IMR-90 (cell line): ENCODE data around the gene AKR1C8. TPM values are rescaled to one million over a fixed set of nuclear protein-coding genes. Genes with fewer than 3 reads are reported as not detected.

ENCODE experiments used
- ATAC-seq: fragments of 200-7000 bp; cut with Tn5 transposase; 2 replicates; pipeline ENCODE4 v1.9.1; 2020; ENCODE audit warnings: low read depth, mild to moderate bottlenecking, moderate library complexity
- BruUV-seq: library from RNA; stranded (reverse); fragments of 400-500 nt; replicated peaks from 2 replicates; lab custom pipeline; 2021; lab: Mats Ljungman, UMichigan
- CTCF ChIA-PET: fragments of 300-600 bp; formaldehyde crosslinking; extraction: SDS; loops from one replicate; lab custom pipeline; 2021; ENCODE audit warnings: antibody characterized with exemption; lab: Yijun Ruan, JAX
- POLR2A ChIA-PET: fragments of 300-600 bp; sonication (Branson Sonifier 250); formaldehyde crosslinking; loops from one replicate; lab custom pipeline; 2022; ENCODE audit warnings: antibody characterized with exemption; ENCODE audit not compliant: unreplicated experiment; lab: Charles Lee
- DNase-seq: peaks from one replicate; pipeline ENCODE4 v3.0.0; 2013
- H2AFZ ChIP-seq: replicated peaks from 2 replicates; pipeline ENCODE3; 2013; ENCODE audit warnings: low read length, mild to moderate bottlenecking; ENCODE audit not compliant: poor library complexity
- H2AK5ac ChIP-seq: 2 replicates; pipeline ENCODE4 v1.6.1; 2013; ENCODE audit warnings: low read depth, low read length, inconsistent platforms
- H2AK9ac ChIP-seq: replicated peaks from 2 replicates; pipeline ENCODE3; 2013; ENCODE audit warnings: mild to moderate bottlenecking, low read depth, low read length, moderate library complexity; ENCODE audit not compliant: poor library complexity
- H2BK120ac ChIP-seq: 2 replicates; pipeline ENCODE4 v1.6.1; 2013; ENCODE audit warnings: low read depth, low read length, inconsistent platforms
- H2BK15ac ChIP-seq: 3 replicates; pipeline ENCODE4 v1.6.1; 2013; ENCODE audit warnings: low read depth, low read length, inconsistent platforms
- H2BK20ac ChIP-seq: 2 replicates; pipeline ENCODE4 v1.6.1; 2013; ENCODE audit warnings: low read depth, mild to moderate bottlenecking, inconsistent platforms, low read length, moderate library complexity
- H2BK5ac ChIP-seq: 2 replicates; pipeline ENCODE4 v1.6.1; 2013; ENCODE audit warnings: mild to moderate bottlenecking, low read depth, low read length, inconsistent platforms; ENCODE audit not compliant: poor library complexity, severe bottlenecking
- H3K14ac ChIP-seq: replicated peaks from 2 replicates; pipeline ENCODE4 v1.6.1; 2013; ENCODE audit warnings: low read depth, low read length, inconsistent platforms
- H3K18ac ChIP-seq: 2 replicates; pipeline ENCODE4 v1.6.1; 2013; ENCODE audit warnings: low read depth, low read length, control low read depth
- H3K23ac ChIP-seq: 2 replicates; pipeline ENCODE4 v1.6.1; 2013; ENCODE audit warnings: low read depth, low read length, inconsistent platforms
- H3K27ac ChIP-seq: 2 replicates; pipeline ENCODE4 v1.5.1; 2013; ENCODE audit warnings: mild to moderate bottlenecking, control low read depth, low read length; ENCODE audit not compliant: insufficient read depth
- H3K27me3 ChIP-seq: 2 replicates; pipeline ENCODE4 v1.6.1; 2013; ENCODE audit warnings: low read length; ENCODE audit not compliant: control insufficient read depth, insufficient read depth
- H3K36me3 ChIP-seq: 2 replicates; pipeline ENCODE4 v1.6.1; 2013; ENCODE audit warnings: low read length, mixed read lengths; ENCODE audit not compliant: control insufficient read depth, insufficient read depth
- H3K4ac ChIP-seq: 2 replicates; pipeline ENCODE4 v1.6.1; 2013; ENCODE audit warnings: low read depth, low read length, inconsistent platforms
- H3K4me1 ChIP-seq: 2 replicates; pipeline ENCODE4 v1.6.1; 2013; ENCODE audit warnings: low read length, mixed read lengths; ENCODE audit not compliant: control insufficient read depth, insufficient read depth
- H3K4me2 ChIP-seq: 2 replicates; pipeline ENCODE4 v1.6.1; 2013; ENCODE audit warnings: low read depth, mild to moderate bottlenecking, control low read depth, low read length, moderate library complexity
- H3K4me3 ChIP-seq: 2 replicates; pipeline ENCODE4 v1.5.1; 2013; ENCODE audit warnings: low read depth, mild to moderate bottlenecking, control low read depth, low read length, moderate library complexity; ENCODE audit not compliant: insufficient read depth
- H3K56ac ChIP-seq: 2 replicates; pipeline ENCODE4 v1.6.1; 2013; ENCODE audit warnings: low read length, inconsistent platforms; ENCODE audit not compliant: insufficient read depth; ENCODE audit errors: extremely low read depth
- H3K79me1 ChIP-seq, 2 experiments: 2 replicates each; pipeline ENCODE4 v1.6.1; 2013; ENCODE audit warnings: low read length in 2 of 2, inconsistent platforms in 1 of 2, low read depth in 1 of 2
- H3K9ac ChIP-seq: 2 replicates; pipeline ENCODE4 v1.6.1; 2013; ENCODE audit warnings: low read depth, low read length, control low read depth
- H3K9me1 ChIP-seq: 2 replicates; pipeline ENCODE4 v1.6.1; 2013; ENCODE audit warnings: low read length, inconsistent platforms; ENCODE audit not compliant: insufficient read depth
- H3K9me3 ChIP-seq: 2 replicates; pipeline ENCODE4 v1.6.1; 2013; ENCODE audit warnings: low read length; ENCODE audit not compliant: control insufficient read depth, insufficient read depth
- H4K20me1 ChIP-seq: 2 replicates; pipeline ENCODE4 v1.6.1; 2013; ENCODE audit warnings: low read length, inconsistent platforms; ENCODE audit not compliant: insufficient read depth
- H4K5ac ChIP-seq: 2 replicates; pipeline ENCODE4 v1.6.1; 2013; ENCODE audit warnings: mild to moderate bottlenecking, low read depth, low read length, control low read depth
- H4K8ac ChIP-seq, 2 experiments: 2 replicates each; pipeline ENCODE4 v1.6.1; 2013; ENCODE audit warnings: low read depth in 2 of 2, low read length in 2 of 2, control low read depth in 1 of 2, inconsistent platforms in 1 of 2
- H4K91ac ChIP-seq: 2 replicates; pipeline ENCODE4 v1.6.1; 2013; ENCODE audit warnings: low read depth, low read length, inconsistent platforms; ENCODE audit not compliant: insufficient read depth
- BHLHE40 ChIP-seq: fragments of 150-350 bp; IDR thresholded peaks from 2 replicates; pipeline ENCODE4 v1.6.1; 2016; ENCODE audit warnings: mild to moderate bottlenecking, low read depth, low read length
- CTCF ChIP-seq: conservative IDR thresholded peaks from 2 replicates; pipeline ENCODE4 v1.5.1; 2012; ENCODE audit warnings: mild to moderate bottlenecking, low read depth, low read length, improper control_type of control experiment
- ELK1 ChIP-seq: fragments of 150-350 bp; IDR thresholded peaks from 2 replicates; pipeline ENCODE4 v1.6.1; 2016; ENCODE audit warnings: low read depth, mild to moderate bottlenecking, low read length, moderate library complexity, borderline replicate concordance
- MAFK ChIP-seq: IDR thresholded peaks from 2 replicates; pipeline ENCODE4 v1.6.1; 2012; ENCODE audit warnings: low read depth, low read length, improper control_type of control experiment
- MAZ ChIP-seq: IDR thresholded peaks from 2 replicates; pipeline ENCODE4 v1.6.1; 2012; ENCODE audit warnings: low read depth, mild to moderate bottlenecking, low read length, improper control_type of control experiment, moderate library complexity, borderline replicate concordance
- MXI1 ChIP-seq: IDR thresholded peaks from 2 replicates; pipeline ENCODE4 v1.6.1; 2012; ENCODE audit warnings: low read depth, mild to moderate bottlenecking, low read length, moderate library complexity, borderline replicate concordance
- RCOR1 ChIP-seq: IDR thresholded peaks from 2 replicates; pipeline ENCODE4 v1.6.1; 2012; ENCODE audit warnings: mild to moderate bottlenecking, low read length, improper control_type of control experiment; ENCODE audit not compliant: insufficient replicate concordance
- RFX5 ChIP-seq: IDR thresholded peaks from 2 replicates; pipeline ENCODE4 v1.8.0; 2012; ENCODE audit warnings: low read depth, mild to moderate bottlenecking, low read length, moderate library complexity
- USF2 ChIP-seq: fragments of 150-350 bp; IDR thresholded peaks from 2 replicates; pipeline ENCODE4 v1.6.1; 2017; ENCODE audit warnings: mild to moderate bottlenecking, antibody characterized with exemption, low read length, low read depth
- WGBS, 2 experiments: methylation state at CpG; one replicate each; pipeline versions ENCODE4 v1.1.5 to v1.1.7; 2013; ENCODE audit warnings: missing lambda C conversion rate in 2 of 2; ENCODE audit not compliant: insufficient read length in 1 of 2; ENCODE audit errors: extremely low coverage in 2 of 2; 5-methylcytosine and 5-hydroxymethylcytosine counted together
- dilution Hi-C: fragments of 300-500 bp; cut with HindIII; formaldehyde crosslinking; loops from one replicate; pipeline ENCODE4 v1.14.3; 2018; ENCODE audit warnings: low sequenced_read_pairs; ENCODE audit not compliant: unreplicated experiment
- in situ Hi-C: fragments of 300-500 bp; cut with MboI; formaldehyde crosslinking; loops from 3 replicates; pipeline ENCODE4 v1.14.3; 2019; ENCODE audit warnings: low sequenced_read_pairs, inconsistent platforms, mixed read lengths
- intact Hi-C: fragments of 100-400 bp; cut with micrococcal nuclease; formaldehyde crosslinking; loops from 2 replicates; pipeline ENCODE4 v1.10.0; 2022
- polyA plus RNA-seq, 3 experiments: library from polyadenylated mRNA; depleted of rRNA; stranded (reverse); fragments of >200 nt; gene quantifications; 2 replicates each; pipeline ENCODE4 v1.2.3, GENCODE V29; 2012; ENCODE audit warnings: low replicate concordance in 1 of 3
- total RNA-seq: library from RNA; depleted of rRNA; stranded (reverse); fragments of >200 nt; gene quantifications from 2 replicates; pipeline ENCODE4 v1.2.3, GENCODE V29; 2012

Gene AKR1C8
- total and polyA plus RNA-seq, 2 of the 4 experiments (the other 2 are of a cell fraction), result not detected

GRCh38 chr10:5147981-5148677 lies 36.8 kb downstream of the AKR1C8 start:
- no peaks in the 10 kb centered on the region for H3K36me3 ChIP-seq
- H3K9me1 ChIP-seq, result no peaks in the 10 kb centered on the region
- H2BK15ac ChIP-seq, result no peak overlapping the region
- no peaks in the 10 kb centered on the region for H4K20me1 ChIP-seq
- CTCF ChIA-PET, result no interaction called here
- no peak overlapping the region for H2AFZ ChIP-seq
- no peak overlapping the region for H3K23ac ChIP-seq
- POLR2A ChIA-PET, result no interaction called here
- BruUV-seq, result no TSS peak
- H3K4me1 ChIP-seq, result no peaks in the 10 kb centered on the region
- no peak overlapping the region for H3K4ac ChIP-seq
- dilution Hi-C loops (no loop called here), intact Hi-C loops (loop anchor here (2.0 to 10.0 kb wide), 2 partner anchors 47 to 73 kb away; partner anchors contain the start of gene AKR1C4), in situ Hi-C loops (no loop called here)
- H3K27me3 ChIP-seq, result no peaks in the 10 kb centered on the region
- H4K91ac ChIP-seq, result no peak overlapping the region
- no CpG with 5 or more reads among the region's 3 CpGs for WGBS, 2 experiments
- no peak overlapping the region for H2BK5ac ChIP-seq
- H3K4me2 ChIP-seq, result no peak overlapping the region
- ATAC-seq (no peak), DNase-seq (no peak)
- H3K14ac ChIP-seq, result no peak overlapping the region
- H2AK5ac ChIP-seq, result no peak overlapping the region
- no peak overlapping the region for H2BK20ac ChIP-seq
- no peak overlapping the region for H3K56ac ChIP-seq
- TF ChIP-seq ELK1 (no peak), RFX5 (no peak), MAZ (no peak), MXI1 (no peak), CTCF (no peak), BHLHE40 (no peak), RCOR1 (no peak), USF2 (no peak), MAFK (no peak)
- no peak overlapping the region for H2AK9ac ChIP-seq
- H2BK120ac ChIP-seq, result no peak overlapping the region
- no peak overlapping the region for H3K18ac ChIP-seq
- H3K4me3 ChIP-seq, result no peak overlapping the region
- no peak overlapping the region for H3K9ac ChIP-seq
- H3K9me3 ChIP-seq, result no peaks in the 10 kb centered on the region; the same call in 1 of the 2 replicates
- H4K5ac ChIP-seq, result no peak overlapping the region
- H3K79me1 ChIP-seq, result no peaks in the 10 kb centered on the region
- H3K27ac ChIP-seq, result no peak overlapping the region
- H4K8ac ChIP-seq, result no peak overlapping the region
